ENCODE measurements around the gene MAST4.

DNA sequence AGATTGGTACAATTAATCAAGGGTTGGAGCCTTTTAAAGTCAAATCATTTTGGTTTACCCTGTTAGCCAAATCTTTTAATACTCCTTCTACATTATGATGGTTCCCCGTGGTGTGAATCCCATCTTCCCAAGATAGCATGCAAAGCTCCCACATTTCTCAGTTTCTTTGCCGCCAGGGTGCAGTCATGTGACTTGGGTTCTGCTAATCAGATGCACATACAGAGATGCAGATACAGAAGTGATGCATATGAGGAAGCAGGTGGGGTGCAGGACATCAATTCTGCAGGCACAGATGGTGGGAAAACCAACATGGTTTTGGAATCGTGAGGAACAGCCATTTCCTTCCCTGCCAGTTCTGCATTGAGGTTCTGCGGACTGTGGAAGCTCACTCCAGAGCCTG lies 8.4 kb upstream of the MAST4 start:
- TF ChIP-seq POLR2A (IDR thresholded peaks at IDR 0.05; ENCODE audit: low read depth, low read length), result no peak
- TF ChIP-seq POLR2AphosphoS5 (IDR thresholded peaks at IDR 0.05; ENCODE audit: low read depth, low read length), result no peak

All from GM12892 (cell line).